ENCODE measurements around the gene SOBP.
"Not testable (repeated sequence)": the region's sequence is repeated elsewhere in the genome, so short reads cannot be mapped to it uniquely, and the experiment has no call there.

SOBP gene

GRCh38 chr6:107490566-107491137 lies 735 bp downstream of the SOBP start:
- no peak for DNase-seq

- no peak for DNase-seq
These were observed 1.3 kb downstream of the SOBP start for GRCh38 chr6:107491138-107491609.

GRCh38 chr6:107491760-107492660 lies 2.1 kb downstream of the SOBP start:
- no peak for DNase-seq

- no peak for DNase-seq
These were observed 3.5 kb downstream of the SOBP start for GRCh38 chr6:107493158-107494057.

- no peak for DNase-seq
These were observed 5.3 kb downstream of the SOBP start for GRCh38 chr6:107495196-107495643.

GRCh38 chr6:107495971-107496370 lies 6.1 kb downstream of the SOBP start:
- no peak for DNase-seq

- DNase-seq: no peak
These were observed 7.2 kb downstream of the SOBP start for GRCh38 chr6:107496892-107497684.

- no peak for DNase-seq
These were observed 14.5 kb downstream of the SOBP start for GRCh38 chr6:107504270-107505026.

GRCh38 chr6:107506145-107506544 lies 16.2 kb downstream of the SOBP start:
- no peak for DNase-seq

GRCh38 chr6:107509506-107509905 lies 19.6 kb downstream of the SOBP start:
- DNase-seq: no peak

- DNase-seq: no peak
These were observed 20.2 kb downstream of the SOBP start for GRCh38 chr6:107510108-107510507.

- DNase-seq: no peak
These were observed 21.6 kb downstream of the SOBP start for GRCh38 chr6:107511511-107511993.

GRCh38 chr6:107513214-107513613 lies 23.3 kb downstream of the SOBP start:
- no peak for DNase-seq

GRCh38 chr6:107515955-107516354 lies 26.0 kb downstream of the SOBP start:
- DNase-seq: no peak

GRCh38 chr6:107517274-107517673 lies 27.4 kb downstream of the SOBP start:
- DNase-seq: no peak

- DNase-seq: not testable (repeated sequence)
These were observed 29.3 kb downstream of the SOBP start for GRCh38 chr6:107519224-107519623.

GRCh38 chr6:107520706-107521105 lies 30.8 kb downstream of the SOBP start:
- DNase-seq: not testable (repeated sequence)

GRCh38 chr6:107523054-107523791 lies 33.3 kb downstream of the SOBP start:
- DNase-seq: no peak

GRCh38 chr6:107523794-107524193 lies 33.9 kb downstream of the SOBP start:
- no peak for DNase-seq

GRCh38 chr6:107524626-107525025 lies 34.7 kb downstream of the SOBP start:
- DNase-seq: no peak

GRCh38 chr6:107531868-107532267 lies 42.0 kb downstream of the SOBP start:
- no peak for DNase-seq

All from CD4-positive, alpha-beta T cell treated with Interferon gamma for 1 hour (primary cell).